NCI-H526 (cell line): ENCODE measurements around the gene SFRP2.

Experiments
- DNase-seq, 2 experiments: peaks; one replicate each; lab custom pipeline; 2025; lab: John Stamatoyannopoulos, UW

The SFRP2 gene

GRCh38 chr4:153771046-153771445 lies 17.8 kb downstream of the SFRP2 start:
- DNase-seq = no peak

GRCh38 chr4:153766758-153767157 lies 22.1 kb downstream of the SFRP2 start:
- DNase-seq = no peak

DNA sequence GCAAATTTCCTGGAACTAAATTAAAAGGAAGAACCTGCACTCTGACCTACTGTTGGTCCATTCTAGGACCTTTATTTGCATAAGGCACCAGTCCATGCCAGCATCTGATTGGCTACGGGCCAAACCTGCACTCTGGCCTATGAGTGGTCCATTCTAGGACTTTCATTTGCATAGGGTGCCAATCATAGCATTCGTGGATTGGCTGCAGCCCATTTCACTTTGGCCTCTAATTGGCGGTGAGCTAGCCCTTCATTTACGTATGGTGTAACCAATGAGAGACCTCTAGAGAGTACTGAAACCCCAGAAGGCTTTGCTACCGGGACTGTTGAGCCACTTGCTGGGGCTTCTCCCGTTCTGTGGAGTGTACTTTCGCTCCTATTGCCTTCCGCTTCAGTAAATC lies 23.0 kb downstream of the SFRP2 start:
- DNase-seq = no peak

- DNase-seq = peak; percentile 19 to 62
These were observed 24.1 kb downstream of the SFRP2 start for GRCh38 chr4:153764601-153765368.

GRCh38 chr4:153763404-153763803 lies 25.5 kb downstream of the SFRP2 start:
- DNase-seq = peak in 1 of 2 experiments; percentile 28

- peak in 1 of 2 experiments; percentile 71 for DNase-seq
These were observed 29.2 kb downstream of the SFRP2 start, which contains the start of gene RNF175 for GRCh38 chr4:153759407-153760316. TSS of gene RNF175 (minus strand) at chr4:153760024. CDS start at chr4:153759862, 162 bp downstream.

- no peak for DNase-seq
These were observed 30.0 kb downstream of the SFRP2 start for GRCh38 chr4:153758688-153759406.

GRCh38 chr4:153758136-153758535 lies 30.7 kb downstream of the SFRP2 start:
- no peak for DNase-seq

DNA sequence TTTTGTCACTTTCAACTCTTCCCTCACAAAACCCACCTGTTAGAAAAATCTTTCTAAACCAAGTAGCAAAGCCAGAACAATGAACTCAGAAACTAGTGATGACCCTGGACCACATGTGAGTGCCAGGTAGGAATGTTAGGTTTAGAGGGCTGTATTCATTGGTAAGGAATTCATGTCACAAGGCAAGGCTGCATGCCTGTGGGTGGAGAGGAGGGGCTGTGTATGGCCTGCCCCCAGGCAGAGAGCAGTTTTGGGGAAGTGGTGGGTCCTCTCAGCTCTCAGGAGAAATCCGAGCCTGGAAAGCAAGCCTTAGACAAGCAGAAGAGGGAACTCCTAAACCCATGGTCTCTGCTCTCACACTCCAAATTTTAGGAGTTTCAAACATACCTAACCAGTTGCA lies 31.5 kb downstream of the SFRP2 start:
- no peak for DNase-seq

DNA sequence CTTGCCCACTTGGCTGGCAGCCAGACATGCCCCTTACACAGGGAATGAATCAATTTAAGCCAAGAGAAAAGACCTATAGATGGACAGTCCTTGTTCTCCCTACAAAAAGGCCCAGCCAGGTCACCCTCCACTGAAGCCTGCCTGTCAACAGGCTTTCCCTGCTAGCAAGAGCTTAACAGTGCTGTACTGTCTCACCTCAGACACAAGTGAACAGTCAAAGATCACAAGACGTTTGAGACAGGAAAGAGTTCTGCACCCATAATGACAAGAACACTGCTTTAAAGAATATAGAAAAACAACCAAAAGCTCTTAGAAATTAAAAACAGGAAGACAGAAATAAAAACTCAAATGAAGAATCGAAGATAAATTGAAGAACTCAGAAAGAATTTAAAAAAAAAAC lies 33.7 kb downstream of the SFRP2 start:
- no peak for DNase-seq

DNA sequence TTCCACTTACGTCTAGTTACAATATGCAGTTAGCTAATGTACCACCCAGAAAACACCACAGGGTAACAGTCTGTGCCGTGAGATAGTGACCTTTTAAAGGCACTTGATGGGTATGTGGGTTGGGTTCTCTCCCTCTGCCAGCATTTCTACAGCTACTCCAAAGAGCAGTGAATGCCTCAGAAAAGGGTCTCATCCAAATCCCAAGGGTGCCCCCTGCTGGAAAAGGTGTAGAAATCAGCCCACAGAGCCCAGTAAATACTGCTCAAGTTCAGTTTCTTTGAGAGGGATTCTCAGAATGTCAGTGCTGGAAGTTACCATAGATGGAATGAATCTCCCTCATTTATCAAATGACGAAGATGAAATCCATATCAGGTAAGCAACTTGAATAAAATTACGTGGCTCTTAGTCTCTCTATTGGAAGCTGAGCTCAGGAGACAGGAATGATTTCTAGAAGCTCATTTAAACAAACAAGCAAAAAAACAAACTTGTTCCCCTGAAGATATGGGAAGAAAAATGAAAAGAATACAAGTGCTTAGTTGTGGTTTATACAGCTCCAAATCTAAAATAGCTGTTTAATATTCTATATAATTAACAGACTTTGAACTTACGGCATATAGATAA lies 38.6 kb downstream of the SFRP2 start:
- DNase-seq = peak; percentile 68 to 88

- DNase-seq = no peak
These were observed 40.5 kb downstream of the SFRP2 start for GRCh38 chr4:153748378-153748777.

DNA sequence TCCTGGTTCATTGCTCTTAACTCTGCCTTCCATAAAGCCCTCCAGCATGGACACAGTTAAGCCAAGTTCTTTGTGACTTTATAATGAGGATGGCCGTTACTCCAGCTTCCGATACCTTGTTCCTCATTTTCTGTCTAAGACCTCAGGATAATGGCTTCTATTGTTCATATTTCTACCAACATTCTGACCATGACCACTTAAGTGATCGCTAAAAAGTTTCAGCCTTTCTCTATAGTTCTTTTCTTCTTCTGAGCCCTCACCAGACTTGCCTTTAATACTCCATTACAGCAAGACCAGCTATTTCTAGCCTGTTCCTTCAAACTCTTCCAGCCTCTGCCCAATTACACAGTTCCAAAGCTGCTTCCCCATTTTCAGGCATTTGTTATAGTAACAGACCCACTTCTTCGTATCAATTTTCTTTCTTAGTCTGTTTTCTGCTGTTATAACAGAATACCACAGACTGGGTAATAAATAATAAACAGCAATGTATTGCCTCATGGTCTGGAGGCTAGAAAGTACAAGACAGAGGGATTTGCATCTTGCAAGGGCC lies 41.4 kb downstream of the SFRP2 start:
- no peak for DNase-seq

GRCh38 chr4:153745651-153746050 lies 43.2 kb downstream of the SFRP2 start:
- DNase-seq = no peak

GRCh38 chr4:153741541-153741940 lies 47.3 kb downstream of the SFRP2 start:
- no peak for DNase-seq

DNA sequence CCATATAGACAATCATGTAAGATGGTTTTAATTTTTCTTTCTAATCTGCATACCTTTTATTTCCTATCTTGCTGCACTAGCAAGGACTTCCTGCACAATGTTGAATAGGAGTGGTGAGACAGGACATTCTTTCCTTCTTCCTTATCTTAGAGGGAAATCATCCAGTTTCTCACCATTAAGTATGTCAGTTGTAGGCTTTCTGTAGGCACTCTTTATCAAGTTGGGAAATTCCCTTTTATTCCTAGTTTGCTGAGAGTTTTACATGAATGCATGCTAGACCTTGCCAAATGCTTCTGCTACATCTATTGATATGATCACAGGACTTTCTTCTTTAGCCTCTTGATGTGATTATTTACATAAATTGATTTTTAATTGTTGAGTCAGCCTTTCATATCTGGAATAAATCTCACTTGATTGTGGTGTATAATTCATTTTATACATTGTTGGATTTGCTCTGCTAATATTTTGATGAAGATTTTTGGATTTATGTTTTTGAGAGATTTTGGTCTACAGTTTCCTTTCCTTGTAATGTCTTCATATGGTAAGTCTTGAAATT lies 52.9 kb downstream of the SFRP2 start:
- DNase-seq = no peak

DNA sequence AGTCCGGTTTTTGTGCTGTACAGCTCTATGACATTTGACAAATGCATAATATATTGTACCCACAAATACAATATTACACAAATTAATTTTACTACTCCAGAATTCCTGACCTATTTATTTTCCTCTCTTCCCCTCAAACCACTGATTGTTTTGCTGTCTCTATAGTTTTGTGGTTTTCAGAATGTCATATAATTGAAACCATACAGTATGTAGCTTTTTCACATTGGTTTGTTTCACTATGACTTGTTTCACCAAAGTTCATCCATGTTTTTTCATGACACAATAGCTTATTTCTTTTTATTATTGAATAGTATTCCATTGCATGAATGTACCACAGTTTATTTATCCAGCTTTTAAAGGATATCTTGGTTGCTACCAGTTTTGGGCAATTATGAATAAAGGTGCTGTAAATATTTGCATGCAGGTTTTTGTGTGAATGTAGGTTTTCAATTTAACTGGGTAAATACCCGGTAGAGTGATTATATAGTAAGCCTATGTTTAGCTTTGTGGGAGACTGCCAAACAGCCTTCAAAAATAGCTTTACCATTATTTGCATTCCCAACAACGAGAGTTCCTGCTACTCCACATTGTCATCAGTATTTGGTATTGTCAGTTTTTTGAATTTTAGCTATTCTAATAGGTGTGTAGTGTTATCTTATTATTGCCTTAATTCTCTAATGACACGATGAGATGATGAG lies 55.0 kb downstream of the SFRP2 start:
- peak; percentile 70 to 72 for DNase-seq

- DNase-seq = no peak
These were observed 57.6 kb downstream of the SFRP2 start for GRCh38 chr4:153731239-153731638.
